C4-2B (cell line): ENCODE measurements around the gene CAMK1G.

Experiments
- CTCF ChIP-seq: fragments of 450-650 bp; conservative IDR thresholded peaks from 2 replicates; pipeline ENCODE4 v1.5.1; 2017; ENCODE audit warnings: mild to moderate bottlenecking
- ZFX ChIP-seq: fragments of 450-650 bp; IDR thresholded peaks from 2 replicates; pipeline ENCODE4 v1.6.1; 2017

DNA sequence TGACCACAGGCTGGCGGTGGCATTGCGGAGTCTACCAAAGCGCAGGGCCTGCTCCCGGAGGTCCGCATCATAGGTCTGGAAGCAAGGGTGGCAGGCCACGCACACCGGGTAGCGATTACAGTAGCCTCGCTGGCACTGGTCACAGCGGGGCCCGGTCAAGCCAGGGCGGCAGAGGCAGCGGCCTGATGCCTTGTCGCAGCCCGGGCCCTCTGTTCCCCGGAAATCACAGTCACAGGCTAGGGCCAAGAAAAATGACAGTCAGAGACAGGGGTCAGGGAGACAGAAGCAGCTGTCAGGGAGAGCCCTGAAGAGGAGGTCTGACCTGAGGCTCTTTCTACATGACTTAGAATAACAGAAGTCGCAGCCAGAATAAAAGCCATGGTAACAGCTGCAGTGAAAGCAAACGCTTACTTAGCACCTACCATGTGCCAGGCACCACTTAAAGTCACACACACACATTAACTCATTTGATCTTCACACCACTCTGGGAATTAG, 42.3 kb downstream of the CAMK1G start:
- TF ChIP-seq CTCF (no peak), ZFX (no peak)
